Stimulated activated memory B cell treated with anti-CD40 and anti-IgM and Interleukin-4, amounts not matched to agents 10 μg/mL and 1 μg/mL and 100 μg/mL, for 72 hours (primary cell): ENCODE results near the gene IKZF1.
"Not testable (repeated sequence)": the region's sequence is repeated elsewhere in the genome, so short reads cannot be mapped to it uniquely, and the experiment has no call there.

Source experiments
- ATAC-seq: fragments of 150-1000 bp; cut with Tn5 transposase; 2 replicates; pipeline ENCODE4 v1.10.0; 2021
- H3K27ac Mint-ChIP-seq: one replicate; pipeline ENCODE4 v1.8.0; 2022; ENCODE audit warnings: mild to moderate bottlenecking, mixed read lengths
- H3K27me3 Mint-ChIP-seq: one replicate; pipeline ENCODE4 v1.8.0; 2022; ENCODE audit warnings: mixed read lengths
- H3K36me3 Mint-ChIP-seq: one replicate; pipeline ENCODE4 v1.8.0; 2022; ENCODE audit warnings: mixed read lengths
- H3K4me1 Mint-ChIP-seq: one replicate; pipeline ENCODE4 v1.8.0; 2022; ENCODE audit warnings: mixed read lengths
- H3K4me3 Mint-ChIP-seq: one replicate; pipeline ENCODE4 v1.8.0; 2022; ENCODE audit warnings: mild to moderate bottlenecking, moderate library complexity, mixed read lengths
- H3K9me3 Mint-ChIP-seq: one replicate; pipeline ENCODE4 v1.8.0; 2022; ENCODE audit warnings: mixed read lengths

The IKZF1 gene

DNA sequence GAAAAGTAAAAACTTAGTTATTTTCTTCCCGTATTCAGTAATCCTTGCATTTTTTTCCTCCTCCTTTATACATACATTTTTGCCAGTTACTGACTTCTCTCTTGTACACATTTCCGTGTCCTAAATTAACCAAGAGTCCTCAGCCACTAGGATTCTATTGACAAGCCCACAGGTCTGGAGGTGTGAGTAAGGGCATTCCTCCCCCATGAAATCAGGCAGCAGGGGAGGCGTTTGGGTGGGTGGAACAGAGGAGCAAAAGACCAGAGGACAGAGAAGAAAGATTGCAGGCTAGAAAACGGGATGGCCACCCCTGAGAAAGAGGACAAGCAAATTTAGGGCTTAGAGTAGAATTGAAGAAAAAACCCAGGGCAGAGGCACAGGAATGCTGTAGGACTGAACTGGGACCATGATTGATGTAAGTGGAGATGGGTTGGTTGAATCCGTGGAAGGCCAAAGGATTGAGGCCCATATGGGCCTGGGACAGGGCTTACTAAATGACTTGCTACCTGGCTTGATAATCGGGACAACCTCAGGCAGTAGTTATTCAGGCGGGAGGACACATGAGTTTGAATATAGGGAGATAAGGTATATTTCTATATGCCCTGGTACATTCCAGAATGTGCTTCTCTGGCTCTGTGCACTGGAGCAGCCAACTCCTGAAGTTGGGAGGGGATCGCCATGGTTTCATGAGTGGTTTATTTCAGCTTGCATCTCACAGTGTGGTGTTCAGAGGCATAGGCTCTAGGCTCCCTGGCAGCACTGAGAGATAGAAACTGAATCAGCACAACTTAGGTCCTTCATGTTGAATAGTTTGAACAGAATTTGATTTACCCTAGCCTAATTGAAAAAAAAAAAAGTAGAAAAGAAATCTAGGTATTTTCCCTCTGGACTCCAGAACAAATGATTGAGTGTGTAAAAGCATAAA, 28.0 kb downstream of the IKZF1 start:
- no peak for ATAC-seq
- H3K4me1 Mint-ChIP-seq, result peaks cover 46% of the 10 kb centered on the region
- no peaks in the 10 kb centered on the region for H3K9me3 Mint-ChIP-seq
- H3K36me3 Mint-ChIP-seq, result peaks cover 43% of the 10 kb centered on the region
- no peaks in the 10 kb centered on the region for H3K27me3 Mint-ChIP-seq
- peak overlapping the region; percentile 59 for H3K4me3 Mint-ChIP-seq
- peak overlapping the region; percentile 88 for H3K27ac Mint-ChIP-seq

- Mint-ChIP-seq H3K36me3 (peaks cover 36% of the 10 kb centered on the region), H3K27ac (peak overlapping the region; percentile 88), H3K4me1 (peaks cover 38% of the 10 kb centered on the region), H3K27me3 (no peaks in the 10 kb centered on the region), H3K4me3 (no peak overlapping the region), H3K9me3 (no peaks in the 10 kb centered on the region)
- no peak for ATAC-seq
Measured at GRCh38 chr7:50333221-50333651, 28.7 kb downstream of the IKZF1 start.

GRCh38 chr7:50334341-50334994, 30.0 kb downstream of the IKZF1 start:
- Mint-ChIP-seq H3K27ac (no peak overlapping the region), H3K36me3 (peaks cover 33% of the 10 kb centered on the region), H3K4me1 (peaks cover 45% of the 10 kb centered on the region), H3K4me3 (no peak overlapping the region), H3K9me3 (no peaks in the 10 kb centered on the region), H3K27me3 (no peaks in the 10 kb centered on the region)
- ATAC-seq, result no peak

DNA sequence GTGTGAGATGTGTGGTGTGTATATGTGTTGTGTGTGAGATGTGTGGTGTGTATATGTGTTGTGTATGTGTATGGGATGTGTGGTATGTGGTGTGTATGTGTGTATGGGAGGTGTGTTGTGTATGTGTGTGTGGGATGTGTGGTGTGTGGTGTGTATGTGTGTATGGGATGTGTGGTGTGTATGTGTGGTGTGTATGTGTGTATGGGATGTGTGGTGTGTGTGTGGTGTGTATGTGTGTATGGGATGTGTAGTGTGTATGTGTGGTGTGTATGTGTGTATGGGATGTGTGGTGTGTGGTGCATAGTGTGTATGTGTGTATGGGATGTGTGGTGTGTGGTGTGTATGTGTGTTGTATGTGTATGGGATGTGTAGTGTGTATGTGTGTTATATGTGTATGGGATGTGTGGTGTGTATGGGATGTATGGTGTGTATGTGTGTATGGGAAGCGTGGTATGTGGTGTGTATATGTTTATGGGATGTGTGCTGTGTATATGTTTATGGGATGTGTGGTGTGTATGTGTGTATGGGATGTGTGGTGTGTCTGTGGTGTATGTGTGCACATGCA, 30.8 kb downstream of the IKZF1 start:
- Mint-ChIP-seq H3K36me3 (peaks cover 29% of the 10 kb centered on the region), H3K27me3 (no peaks in the 10 kb centered on the region), H3K4me1 (peaks cover 45% of the 10 kb centered on the region), H3K9me3 (no peaks in the 10 kb centered on the region), H3K4me3 (no peak overlapping the region), H3K27ac (no peak overlapping the region)
- ATAC-seq, result no peak

GRCh38 chr7:50335795-50336754, 31.6 kb downstream of the IKZF1 start:
- H3K27ac Mint-ChIP-seq, result no peak overlapping the region
- H3K4me3 Mint-ChIP-seq, result peak overlapping the region; percentile 65
- H3K9me3 Mint-ChIP-seq, result no peaks in the 10 kb centered on the region
- peak; percentile 75 for ATAC-seq
- peaks cover 43% of the 10 kb centered on the region for H3K4me1 Mint-ChIP-seq
- no peaks in the 10 kb centered on the region for H3K27me3 Mint-ChIP-seq
- peaks cover 22% of the 10 kb centered on the region for H3K36me3 Mint-ChIP-seq

- ATAC-seq, result no peak
- Mint-ChIP-seq H3K4me1 (peaks cover 43% of the 10 kb centered on the region), H3K9me3 (no peaks in the 10 kb centered on the region), H3K36me3 (peaks cover 22% of the 10 kb centered on the region), H3K27me3 (no peaks in the 10 kb centered on the region), H3K27ac (no peak overlapping the region), H3K4me3 (peak overlapping the region; percentile 65)
Measured at GRCh38 chr7:50336894-50337703, 32.6 kb downstream of the IKZF1 start.

DNA sequence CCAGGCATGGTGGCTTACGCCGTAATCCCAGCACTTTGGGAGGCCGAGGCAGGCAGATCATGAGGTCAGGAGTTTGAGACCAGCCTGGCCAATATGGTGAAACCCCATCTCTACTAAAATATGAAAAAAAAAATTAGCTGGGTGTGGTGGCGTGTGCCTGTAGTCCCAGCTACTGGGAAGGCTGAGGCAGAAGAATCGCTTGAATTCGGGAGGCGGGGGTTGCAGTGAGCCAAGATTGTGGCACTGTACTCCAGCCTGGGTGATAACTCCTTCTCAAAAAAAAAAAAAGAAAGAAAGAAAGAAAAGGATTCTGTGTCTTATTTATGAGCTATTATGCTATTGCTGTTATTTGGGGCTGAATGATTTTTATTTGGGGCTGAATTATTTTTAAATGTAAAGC, 35.0 kb downstream of the IKZF1 start:
- peaks cover 60% of the 10 kb centered on the region for H3K4me1 Mint-ChIP-seq
- H3K27me3 Mint-ChIP-seq, ATAC-seq, H3K9me3 Mint-ChIP-seq, H3K27ac Mint-ChIP-seq: not testable (repeated sequence)
- peak overlapping the region; percentile 49 for H3K4me3 Mint-ChIP-seq
- H3K36me3 Mint-ChIP-seq, result peaks cover 34% of the 10 kb centered on the region

GRCh38 chr7:50339990-50340500, 35.5 kb downstream of the IKZF1 start:
- H3K36me3 Mint-ChIP-seq, result peaks cover 37% of the 10 kb centered on the region
- peak overlapping the region; percentile 54 for H3K4me3 Mint-ChIP-seq
- ATAC-seq, result peak; percentile 51
- no peaks in the 10 kb centered on the region for H3K27me3 Mint-ChIP-seq
- H3K27ac Mint-ChIP-seq, result no peak overlapping the region
- H3K4me1 Mint-ChIP-seq, result peaks cover 63% of the 10 kb centered on the region
- no peaks in the 10 kb centered on the region for H3K9me3 Mint-ChIP-seq

- H3K36me3 Mint-ChIP-seq, result peaks cover 34% of the 10 kb centered on the region
- H3K4me1 Mint-ChIP-seq, result peaks cover 74% of the 10 kb centered on the region
- no peaks in the 10 kb centered on the region for H3K27me3 Mint-ChIP-seq
- ATAC-seq, result no peak
- no peak overlapping the region for H3K27ac Mint-ChIP-seq
- H3K4me3 Mint-ChIP-seq, result no peak overlapping the region
- no peaks in the 10 kb centered on the region for H3K9me3 Mint-ChIP-seq
Measured at GRCh38 chr7:50341724-50342123, 37.2 kb downstream of the IKZF1 start.

GRCh38 chr7:50342616-50343114, 38.1 kb downstream of the IKZF1 start:
- Mint-ChIP-seq H3K27ac (no peak overlapping the region), H3K36me3 (peaks cover 40% of the 10 kb centered on the region), H3K4me1 (peaks cover 77% of the 10 kb centered on the region), H3K4me3 (peak overlapping the region; percentile 53), H3K27me3 (no peaks in the 10 kb centered on the region), H3K9me3 (no peaks in the 10 kb centered on the region)
- ATAC-seq, result no peak

DNA sequence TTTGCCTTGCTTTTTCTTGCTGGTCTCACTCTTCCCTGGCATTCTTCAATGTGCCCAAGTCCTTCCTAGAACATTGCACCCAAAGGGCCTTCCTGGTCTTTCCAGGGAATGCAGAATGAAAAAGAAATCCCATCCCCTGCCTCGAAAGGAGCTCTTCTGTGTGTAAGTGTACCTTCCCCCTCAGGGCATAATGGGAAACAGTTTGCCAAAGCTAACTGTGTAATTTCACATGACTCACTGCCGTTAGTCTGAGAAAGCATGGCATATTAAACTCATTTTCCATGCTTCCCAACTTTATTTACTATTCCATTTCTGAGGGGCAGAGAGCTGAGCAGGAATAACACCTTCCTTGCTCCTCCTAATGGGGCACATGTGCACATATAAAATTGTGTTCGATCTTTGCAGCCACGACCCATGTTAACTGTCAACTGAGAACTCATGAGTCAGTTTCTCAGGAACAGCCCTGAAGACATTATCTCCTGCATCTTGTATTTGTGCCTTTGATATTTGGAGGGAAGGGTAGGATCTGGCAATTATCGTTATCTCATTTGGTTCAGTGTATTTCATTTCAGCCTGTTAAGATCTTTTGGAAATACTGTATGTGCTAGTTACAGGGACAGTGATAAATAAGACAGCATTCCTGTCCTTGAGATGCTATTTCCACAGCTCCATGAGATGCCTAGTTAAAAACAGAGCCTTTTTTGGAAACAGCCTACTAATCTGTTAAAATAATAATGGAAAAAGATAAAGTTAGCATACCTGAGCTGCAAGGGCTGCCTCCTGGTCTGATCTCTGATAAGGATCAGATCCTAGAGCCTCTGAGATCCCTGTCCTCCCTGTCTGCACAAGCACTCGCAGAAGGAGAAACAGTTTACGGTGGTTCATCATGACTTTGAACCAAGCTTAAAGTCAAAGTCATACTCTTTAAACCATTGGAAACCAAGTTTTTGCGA, 42.3 kb downstream of the IKZF1 start:
- no peaks in the 10 kb centered on the region for H3K9me3 Mint-ChIP-seq
- H3K36me3 Mint-ChIP-seq, result peaks cover 51% of the 10 kb centered on the region
- no peaks in the 10 kb centered on the region for H3K27me3 Mint-ChIP-seq
- H3K27ac Mint-ChIP-seq, result peak overlapping the region; percentile 70
- H3K4me1 Mint-ChIP-seq, result peaks cover 84% of the 10 kb centered on the region
- ATAC-seq, result no peak
- H3K4me3 Mint-ChIP-seq, result no peak overlapping the region

DNA sequence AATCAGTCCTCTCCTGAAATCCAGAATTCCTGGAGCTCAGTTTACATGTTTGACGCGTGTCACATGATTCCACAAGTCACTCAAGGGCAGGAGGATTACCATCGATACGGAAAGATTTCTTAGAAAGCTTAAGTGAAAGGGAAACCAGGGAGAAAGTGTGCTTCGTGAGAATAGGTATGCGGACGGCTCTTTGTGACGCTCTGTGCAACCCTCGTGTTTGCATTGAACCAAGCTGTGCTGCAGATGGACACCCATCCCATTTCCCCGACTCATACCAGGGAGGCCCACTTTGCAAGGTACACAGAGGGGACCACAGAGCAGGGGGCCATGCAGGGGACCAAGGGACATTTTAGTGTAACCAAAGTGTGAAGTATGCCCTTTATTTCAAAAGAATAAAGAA, 43.2 kb downstream of the IKZF1 start:
- ATAC-seq, result no peak
- Mint-ChIP-seq H3K36me3 (peaks cover 48% of the 10 kb centered on the region), H3K4me1 (peaks cover 83% of the 10 kb centered on the region), H3K27ac (peak overlapping the region; percentile 40), H3K4me3 (no peak overlapping the region), H3K27me3 (no peaks in the 10 kb centered on the region), H3K9me3 (no peaks in the 10 kb centered on the region)
